UCSD-AML1 (cell line): ENCODE data around the gene SRBD1.

Experiments
- DNase-seq: peaks from one replicate; lab custom pipeline; 2025; ENCODE audit not compliant: unreplicated experiment; lab: John Stamatoyannopoulos, UW

The SRBD1 gene

DNA sequence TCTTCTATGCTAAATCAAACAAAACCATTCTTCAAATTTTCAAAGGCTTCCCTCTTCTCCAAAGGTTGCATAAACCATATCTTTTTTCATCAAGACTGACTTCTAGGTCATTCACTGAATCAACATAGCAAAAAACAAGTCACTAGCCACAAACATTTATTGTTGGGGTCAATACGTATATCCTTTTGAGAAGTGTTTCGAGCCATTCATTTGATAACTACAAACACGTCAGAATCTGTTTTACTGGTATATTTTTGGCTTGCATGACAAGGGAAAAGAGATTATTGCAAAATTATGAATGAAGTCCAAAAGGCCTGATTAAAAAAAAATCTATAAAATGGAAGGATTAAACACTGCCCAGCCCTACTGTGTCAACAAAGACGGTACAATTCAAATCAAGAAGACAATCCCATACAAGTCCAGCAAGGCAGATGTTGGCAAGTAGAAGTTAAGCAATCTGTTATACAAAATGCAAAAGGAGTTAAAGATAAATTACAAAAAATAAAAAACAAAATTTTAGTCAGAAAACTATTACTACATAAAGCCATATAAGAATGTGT is 222.4 kb downstream of the SRBD1 start:
- DNase-seq: no peak

DNA sequence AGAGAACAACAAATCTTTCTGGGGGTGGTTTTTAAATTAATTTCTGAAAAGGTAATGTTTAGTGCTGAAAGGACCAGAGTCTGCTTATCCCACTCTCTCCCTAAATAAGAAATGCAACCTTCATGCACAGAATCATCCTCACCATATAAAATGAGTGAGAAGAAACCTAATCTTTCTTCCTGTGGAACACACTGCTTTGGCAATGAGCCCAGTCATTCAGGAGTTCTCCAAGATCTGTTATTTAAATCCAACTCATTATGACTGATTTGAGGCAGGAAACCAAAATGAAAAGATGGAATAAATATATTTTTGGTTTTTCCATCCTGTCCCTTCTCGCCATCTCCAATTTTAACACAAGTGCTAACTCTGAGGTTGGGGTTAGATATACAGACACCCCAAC is 228.3 kb downstream of the SRBD1 start:
- DNase-seq: no peak

- DNase-seq: no peak
Measured at GRCh38 chr2:45380131-45380836, 230.8 kb downstream of the SRBD1 start.

GRCh38 chr2:45379399-45380087 is 231.5 kb downstream of the SRBD1 start:
- no peak for DNase-seq

GRCh38 chr2:45373534-45373933 is 237.5 kb downstream of the SRBD1 start:
- no peak for DNase-seq

DNA sequence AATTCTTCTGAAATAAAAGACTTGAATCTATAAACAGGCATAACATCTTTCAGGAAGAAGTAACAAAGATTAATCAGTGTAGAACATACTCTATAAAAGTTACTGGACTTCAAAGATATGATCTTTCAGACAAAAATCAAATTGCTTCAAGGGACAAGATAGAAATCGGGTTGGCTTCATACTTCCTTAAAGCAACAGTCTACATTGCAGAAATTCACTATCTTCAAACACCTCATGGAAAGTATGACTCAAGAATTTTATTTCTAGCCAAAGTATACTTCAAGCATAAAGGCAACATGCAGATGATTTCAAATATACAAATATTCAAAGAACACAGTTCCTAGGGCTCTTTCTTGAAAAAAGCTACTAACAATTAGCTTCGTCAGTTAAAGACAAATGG is 240.7 kb downstream of the SRBD1 start:
- no peak for DNase-seq

DNA sequence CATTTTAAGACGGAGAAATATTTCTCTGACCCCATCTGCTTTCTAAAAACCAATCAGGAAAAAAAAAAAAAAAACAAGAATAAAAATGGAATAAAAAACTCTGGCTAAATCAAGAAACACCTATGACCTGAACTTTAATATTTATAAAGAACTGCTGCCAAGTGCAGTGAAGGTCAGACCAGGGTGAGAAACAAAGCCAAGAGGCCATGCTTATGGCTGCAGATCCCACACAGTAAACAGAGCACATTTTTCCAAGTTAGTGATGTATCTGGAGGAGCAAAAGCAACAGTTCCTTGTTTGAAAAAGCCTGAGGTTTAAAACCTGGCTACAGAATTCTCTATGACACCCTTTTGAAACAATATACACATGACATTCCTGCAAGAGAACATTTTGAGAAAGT is 242.3 kb downstream of the SRBD1 start:
- no peak for DNase-seq

GRCh38 chr2:45361666-45362065 is 249.4 kb downstream of the SRBD1 start:
- no peak for DNase-seq

GRCh38 chr2:45354776-45355175 is 256.3 kb downstream of the SRBD1 start:
- DNase-seq: no peak

DNA sequence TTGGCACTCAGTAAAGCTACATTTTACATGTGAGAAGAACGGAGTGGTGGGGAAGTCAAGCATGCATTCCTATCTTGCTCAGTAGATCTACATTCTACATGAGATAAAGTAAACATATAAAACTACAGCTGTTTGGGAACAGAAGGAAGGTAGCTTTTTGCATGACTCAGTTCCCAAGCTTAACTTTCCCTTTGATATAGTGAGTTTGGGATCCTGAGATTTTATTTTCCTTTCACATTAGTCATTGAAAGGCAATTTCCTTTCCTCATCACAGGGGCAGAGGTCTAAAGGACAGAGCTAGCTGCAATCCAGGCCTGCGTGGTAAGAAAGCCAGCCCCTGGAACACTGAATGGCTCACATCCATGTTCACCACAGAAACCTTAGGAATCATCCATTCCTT is 257.2 kb downstream of the SRBD1 start:
- DNase-seq: no peak

DNA sequence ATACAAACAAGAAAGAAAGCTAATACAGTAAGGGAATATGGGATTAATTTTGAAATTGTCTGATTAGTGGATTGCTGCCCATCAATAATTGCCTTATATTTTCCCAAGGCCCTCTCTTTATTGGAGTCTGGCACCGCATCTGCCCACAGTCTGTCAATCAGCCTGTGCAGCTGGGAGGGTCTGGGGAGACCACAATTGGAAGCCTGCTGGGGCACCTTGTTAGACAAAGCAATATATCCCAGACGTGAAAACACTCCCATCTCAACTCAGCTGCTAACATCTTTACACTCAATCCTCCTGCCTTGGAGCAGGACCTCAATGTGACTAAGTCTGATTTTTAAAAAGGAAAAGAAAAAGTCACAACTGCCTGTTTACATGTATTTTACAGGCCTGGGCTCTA is 258.6 kb downstream of the SRBD1 start:
- DNase-seq: no peak

- no peak for DNase-seq
Measured at GRCh38 chr2:45345331-45346234, 265.5 kb downstream of the SRBD1 start.

DNA sequence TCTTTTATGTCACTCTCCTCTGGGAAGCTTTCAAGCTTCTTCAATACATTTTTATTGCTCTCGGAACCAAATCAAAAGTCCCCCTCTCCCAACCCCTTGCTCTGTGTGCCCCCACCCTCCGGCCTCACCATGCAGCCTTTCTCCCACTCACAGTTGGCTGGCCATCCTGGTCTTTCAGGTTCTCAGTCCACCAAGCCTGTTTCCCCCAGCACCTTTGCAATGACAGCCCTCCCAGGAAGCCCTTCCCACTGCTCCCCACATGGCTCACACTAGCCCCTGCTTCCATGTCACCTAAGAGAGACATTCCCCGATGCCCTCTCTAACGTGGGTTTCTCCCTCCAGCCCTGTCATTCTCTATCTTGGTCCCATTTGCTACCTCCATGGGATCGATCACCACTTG is 266.6 kb downstream of the SRBD1 start:
- no peak for DNase-seq

DNA sequence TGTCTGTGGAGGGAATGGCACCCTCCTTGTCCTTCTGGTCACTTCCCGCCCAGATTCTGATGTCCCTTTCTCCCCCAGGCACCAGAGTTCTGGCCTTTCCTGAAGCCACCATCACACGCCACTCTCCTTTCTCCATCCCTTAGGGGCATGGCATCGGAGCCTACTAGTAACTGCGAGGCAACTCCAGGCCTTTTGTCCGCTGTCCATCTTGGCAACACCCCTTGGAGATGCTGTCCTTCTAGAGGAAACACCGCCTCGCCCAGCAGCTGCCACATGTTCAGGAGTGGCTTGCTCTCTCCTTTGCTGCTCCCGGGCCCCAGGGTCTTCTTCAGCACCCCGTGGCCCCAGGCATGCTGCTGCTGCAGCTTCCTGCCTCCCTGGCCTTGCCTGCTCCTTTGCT is 267.0 kb downstream of the SRBD1 start:
- no peak for DNase-seq

DNA sequence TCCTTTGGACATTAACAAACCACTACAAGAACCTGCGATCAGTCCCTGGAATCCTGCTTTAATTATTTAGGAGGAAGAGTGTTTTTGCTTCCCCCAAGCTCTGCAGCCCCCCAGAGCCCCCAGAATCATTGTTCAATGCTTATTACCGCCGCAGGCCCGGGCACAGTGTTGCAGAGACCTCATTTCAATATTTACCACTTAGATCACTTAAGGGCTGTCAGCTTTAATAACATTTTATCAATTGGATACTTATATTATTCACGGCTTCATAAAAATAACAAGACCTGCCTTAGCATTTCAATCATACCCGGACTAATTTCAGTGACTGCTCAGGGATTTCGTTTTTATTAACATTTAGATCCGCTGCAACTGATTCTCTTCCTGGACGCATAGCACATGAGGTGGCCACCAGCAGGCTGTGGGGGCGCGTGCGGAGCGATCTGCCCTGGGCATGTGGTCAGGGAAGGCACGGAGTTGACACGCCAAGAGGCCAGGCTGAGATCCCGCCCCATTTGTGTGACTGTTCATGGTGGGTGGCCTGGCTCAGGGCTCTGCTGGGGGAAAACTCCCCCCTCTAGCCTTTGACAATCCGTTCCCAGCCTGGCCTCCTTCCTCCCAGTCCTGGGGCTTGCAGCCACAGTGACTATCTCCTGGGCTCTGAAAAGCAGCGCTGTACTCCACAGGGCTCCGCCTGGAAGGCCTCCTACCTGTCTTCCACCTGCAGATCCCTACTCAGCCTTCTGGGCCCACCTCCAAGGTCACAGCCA is 267.6 kb downstream of the SRBD1 start:
- no peak for DNase-seq

- no peak for DNase-seq
Measured at GRCh38 chr2:45340318-45340717, 270.7 kb downstream of the SRBD1 start.

DNA sequence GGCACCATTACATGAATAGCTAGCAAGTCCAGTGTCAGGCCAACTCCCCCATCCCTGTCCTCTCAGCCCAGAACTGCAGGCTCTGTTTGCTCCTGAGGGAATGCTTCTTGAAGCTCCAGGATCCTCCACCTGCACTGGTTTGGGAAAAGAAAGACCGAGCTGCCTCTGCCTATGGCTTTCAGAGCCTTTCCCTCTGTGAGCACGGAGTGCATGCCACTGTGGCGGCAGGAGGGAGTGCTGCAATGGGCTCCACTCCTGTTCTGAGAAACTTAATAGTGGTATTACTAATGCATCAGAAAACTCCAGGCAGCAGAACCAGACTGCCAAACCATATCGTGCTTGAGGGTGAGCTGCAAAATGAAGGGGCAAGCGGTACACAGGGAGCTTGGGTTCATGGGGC is 271.8 kb downstream of the SRBD1 start:
- DNase-seq: no peak
